Brain microvascular endothelial cell (primary cell): ENCODE data around the gene LUC7L2.
A peak's percentile ranks its signal among the peaks of the same experiment; 100 is the strongest.
"Not testable (repeated sequence)": the region's sequence is repeated elsewhere in the genome, so short reads cannot be mapped to it uniquely, and the experiment has no call there.

ENCODE experiments used
- DNase-seq: peaks from one replicate; pipeline ENCODE4 v3.0.0-alpha.2; 2020
- H3K27ac ChIP-seq: fragments of 250-450 bp; sonication (Bioruptor Pico); 2 replicates; pipeline ENCODE4 v1.5.1; 2020; ENCODE audit warnings: mild to moderate bottlenecking, moderate library complexity
- H3K27me3 ChIP-seq: fragments of 250-450 bp; sonication (Bioruptor Pico); replicated peaks from 2 replicates; pipeline ENCODE4 v1.5.1; 2020; ENCODE audit warnings: mild to moderate bottlenecking
- H3K36me3 ChIP-seq: fragments of 250-450 bp; sonication (Bioruptor Pico); replicated peaks from 2 replicates; pipeline ENCODE4 v1.5.1; 2020; ENCODE audit warnings: mild to moderate bottlenecking
- H3K4me3 ChIP-seq: 2 replicates; pipeline ENCODE4 v1.5.1; 2011; ENCODE audit warnings: low read depth, mild to moderate bottlenecking, control low read depth, low read length, moderate library complexity
- in situ Hi-C: cut with HindIII; loops from 2 replicates; pipeline ENCODE4 v1.10.0; 2017; ENCODE audit warnings: low sequenced_read_pairs, low pct_ligation_motif_present
- TF ChIP-seq, protein P1 (sequence below): IDR thresholded peaks from 2 replicates; pipeline ENCODE4 v1.5.1; 2011; ENCODE audit warnings: low read depth, mild to moderate bottlenecking, moderate library complexity, low read length, control low read depth, inconsistent platforms; ENCODE audit errors: missing control alignments

LUC7L2 gene

DNA sequence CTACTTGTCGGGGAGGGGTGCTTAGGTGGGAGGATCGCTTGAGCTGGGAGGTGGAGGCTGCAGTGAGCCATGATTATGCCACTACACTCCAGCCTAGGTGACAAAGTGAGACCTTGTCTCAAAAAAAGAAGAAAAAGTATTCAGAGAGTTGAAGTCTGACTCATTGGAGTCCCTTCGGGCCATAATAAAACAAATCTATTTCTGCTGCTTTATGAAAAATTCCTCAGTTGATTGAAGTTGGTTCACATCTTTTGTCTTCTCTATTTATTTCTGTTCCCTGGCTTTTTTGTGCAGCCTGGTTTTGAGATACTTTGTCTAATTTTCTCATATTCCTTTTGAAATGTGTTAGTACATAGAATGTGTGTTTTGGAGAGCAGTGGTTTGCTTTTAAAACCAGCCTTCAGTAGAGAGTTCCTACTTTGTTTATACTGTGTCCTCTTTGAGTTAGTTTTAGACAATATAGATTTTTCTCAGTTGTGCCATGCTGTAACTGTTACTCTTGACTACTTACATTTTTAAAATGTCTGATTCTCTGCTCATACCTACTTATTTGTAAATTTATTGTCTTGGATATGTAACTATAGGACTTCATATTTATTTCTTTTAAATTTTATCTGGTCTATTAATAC lies 36.7 kb downstream of the LUC7L2 start:
- Histone ChIP-seq H3K27me3 (no peaks in the 10 kb centered on the region), H3K27ac (no peak overlapping the region), H3K4me3 (no peak overlapping the region), H3K36me3 (peaks cover 21% of the 10 kb centered on the region)
- TF ChIP-seq, protein P1, sequence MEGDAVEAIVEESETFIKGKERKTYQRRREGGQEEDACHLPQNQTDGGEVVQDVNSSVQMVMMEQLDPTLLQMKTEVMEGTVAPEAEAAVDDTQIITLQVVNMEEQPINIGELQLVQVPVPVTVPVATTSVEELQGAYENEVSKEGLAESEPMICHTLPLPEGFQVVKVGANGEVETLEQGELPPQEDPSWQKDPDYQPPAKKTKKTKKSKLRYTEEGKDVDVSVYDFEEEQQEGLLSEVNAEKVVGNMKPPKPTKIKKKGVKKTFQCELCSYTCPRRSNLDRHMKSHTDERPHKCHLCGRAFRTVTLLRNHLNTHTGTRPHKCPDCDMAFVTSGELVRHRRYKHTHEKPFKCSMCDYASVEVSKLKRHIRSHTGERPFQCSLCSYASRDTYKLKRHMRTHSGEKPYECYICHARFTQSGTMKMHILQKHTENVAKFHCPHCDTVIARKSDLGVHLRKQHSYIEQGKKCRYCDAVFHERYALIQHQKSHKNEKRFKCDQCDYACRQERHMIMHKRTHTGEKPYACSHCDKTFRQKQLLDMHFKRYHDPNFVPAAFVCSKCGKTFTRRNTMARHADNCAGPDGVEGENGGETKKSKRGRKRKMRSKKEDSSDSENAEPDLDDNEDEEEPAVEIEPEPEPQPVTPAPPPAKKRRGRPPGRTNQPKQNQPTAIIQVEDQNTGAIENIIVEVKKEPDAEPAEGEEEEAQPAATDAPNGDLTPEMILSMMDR = no peak
- in situ Hi-C loops = no loop called here
- DNase-seq = peak; percentile 2

GRCh38 chr7:139397192-139397591 lies 37.5 kb downstream of the LUC7L2 start:
- DNase-seq = no peak
- in situ Hi-C loops = no loop called here
- H3K27me3 ChIP-seq = no peaks in the 10 kb centered on the region
- no peak overlapping the region for H3K4me3 ChIP-seq
- no peak overlapping the region for H3K27ac ChIP-seq
- peaks cover 29% of the 10 kb centered on the region for H3K36me3 ChIP-seq
- TF ChIP-seq, protein P1 = no peak

DNA sequence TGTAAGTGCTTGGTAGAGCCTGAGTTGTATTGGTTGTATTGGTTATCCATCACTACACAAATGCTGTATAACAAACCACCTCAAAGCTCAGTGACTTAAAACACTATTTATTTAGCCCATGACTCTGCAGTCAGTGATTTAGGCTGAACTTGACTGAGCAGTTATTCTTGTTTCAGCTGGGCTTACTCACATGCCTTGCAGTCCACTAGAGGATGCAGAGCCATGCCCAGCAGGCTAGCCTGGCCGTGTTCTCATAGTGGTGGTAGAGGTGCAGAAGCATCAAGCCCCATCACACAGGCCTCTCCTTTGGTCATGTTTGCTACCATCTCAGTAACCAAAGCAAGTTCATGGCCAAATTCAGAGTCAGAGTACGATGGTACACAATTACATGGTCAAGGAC lies 43.9 kb downstream of the LUC7L2 start:
- in situ Hi-C loops = no loop called here
- Histone ChIP-seq H3K36me3 (peaks cover 65% of the 10 kb centered on the region), H3K27ac (no peak overlapping the region), H3K4me3 (no peak overlapping the region), H3K27me3 (no peaks in the 10 kb centered on the region)
- TF ChIP-seq, protein P1 = no peak
- DNase-seq = no peak

GRCh38 chr7:139407555-139407954 lies 47.9 kb downstream of the LUC7L2 start:
- no peak for DNase-seq
- Histone ChIP-seq H3K27me3 (no peaks in the 10 kb centered on the region), H3K4me3 (no peak overlapping the region), H3K27ac (no peak overlapping the region), H3K36me3 (peaks cover 63% of the 10 kb centered on the region)
- in situ Hi-C loops = no loop called here
- TF ChIP-seq, protein P1 = no peak

- DNase-seq, H3K27ac ChIP-seq, in situ Hi-C loops, H3K4me3 ChIP-seq, H3K27me3 ChIP-seq: not testable (repeated sequence)
- H3K36me3 ChIP-seq = peaks cover 47% of the 10 kb centered on the region
These were observed 55.2 kb downstream of the LUC7L2 start for GRCh38 chr7:139414743-139415402.

DNA sequence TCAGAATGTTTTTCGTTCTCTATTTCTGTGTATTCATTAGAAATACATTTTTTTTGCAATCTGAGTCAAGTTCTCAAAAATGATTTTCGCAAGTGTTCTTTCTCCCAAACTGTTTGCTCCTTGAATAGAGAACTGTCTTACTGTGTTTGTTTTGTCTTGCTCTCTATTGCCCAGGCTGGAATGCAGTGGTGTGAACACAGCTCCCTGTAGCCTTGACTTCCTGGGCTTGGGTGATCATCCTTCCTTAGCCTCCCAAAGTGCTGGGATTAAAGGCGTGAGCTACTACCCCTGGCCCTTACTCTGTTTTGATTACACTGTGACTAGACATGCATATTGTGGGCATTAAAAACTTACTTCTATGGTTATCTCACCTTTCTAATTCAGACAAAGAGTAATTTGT lies 56.7 kb downstream of the LUC7L2 start:
- no peak overlapping the region for H3K4me3 ChIP-seq
- in situ Hi-C loops = no loop called here
- H3K27me3 ChIP-seq = no peaks in the 10 kb centered on the region
- TF ChIP-seq, protein P1 = no peak
- peaks cover 48% of the 10 kb centered on the region for H3K36me3 ChIP-seq
- DNase-seq = no peak
- H3K27ac ChIP-seq = no peak overlapping the region
